NCI-H2196 (cell line): Measurements from ENCODE around the gene CBR1.
A peak's percentile ranks its signal among the peaks of the same experiment; 100 is the strongest.

Experiments used
- DNase-seq: peaks from one replicate; lab custom pipeline; 2025; ENCODE audit not compliant: unreplicated experiment; lab: John Stamatoyannopoulos, UW

CBR1 gene

DNA sequence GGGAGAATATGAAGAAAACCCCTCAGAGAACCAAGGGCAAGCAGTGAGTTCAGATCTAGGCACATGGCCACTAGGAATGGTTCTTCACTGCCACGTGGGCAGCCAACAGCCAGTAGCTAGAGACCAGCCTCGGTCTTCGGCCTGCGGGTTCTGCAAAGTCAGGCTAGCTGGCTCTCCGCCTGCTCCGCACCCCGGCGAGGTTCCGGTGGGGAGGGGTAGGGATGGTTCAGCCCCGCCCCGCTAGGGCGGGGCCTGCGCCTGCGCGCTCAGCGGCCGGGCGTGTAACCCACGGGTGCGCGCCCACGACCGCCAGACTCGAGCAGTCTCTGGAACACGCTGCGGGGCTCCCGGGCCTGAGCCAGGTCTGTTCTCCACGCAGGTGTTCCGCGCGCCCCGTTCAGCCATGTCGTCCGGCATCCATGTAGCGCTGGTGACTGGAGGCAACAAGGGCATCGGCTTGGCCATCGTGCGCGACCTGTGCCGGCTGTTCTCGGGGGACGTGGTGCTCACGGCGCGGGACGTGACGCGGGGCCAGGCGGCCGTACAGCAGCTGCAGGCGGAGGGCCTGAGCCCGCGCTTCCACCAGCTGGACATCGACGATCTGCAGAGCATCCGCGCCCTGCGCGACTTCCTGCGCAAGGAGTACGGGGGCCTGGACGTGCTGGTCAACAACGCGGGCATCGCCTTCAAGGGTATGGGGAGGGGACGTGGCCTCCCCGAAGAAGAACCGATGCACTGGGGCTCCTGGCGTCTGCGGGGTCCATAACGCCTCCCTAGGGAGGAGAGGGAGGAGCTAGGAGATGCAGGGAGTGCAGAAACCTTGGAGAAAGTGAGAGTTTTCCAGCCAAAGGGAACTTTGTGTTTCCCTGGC lies at the start of gene CBR1:
Gene CBR1 (plus strand): TSS at position 312 of the 871 bp plus-strand sequence. CDS start 92 bp downstream, at position 404.
- DNase-seq: peak; percentile 92

GRCh38 chr21:36021251-36021837 lies 48.5 kb upstream of the CBR1 start:
- no peak for DNase-seq

DNA sequence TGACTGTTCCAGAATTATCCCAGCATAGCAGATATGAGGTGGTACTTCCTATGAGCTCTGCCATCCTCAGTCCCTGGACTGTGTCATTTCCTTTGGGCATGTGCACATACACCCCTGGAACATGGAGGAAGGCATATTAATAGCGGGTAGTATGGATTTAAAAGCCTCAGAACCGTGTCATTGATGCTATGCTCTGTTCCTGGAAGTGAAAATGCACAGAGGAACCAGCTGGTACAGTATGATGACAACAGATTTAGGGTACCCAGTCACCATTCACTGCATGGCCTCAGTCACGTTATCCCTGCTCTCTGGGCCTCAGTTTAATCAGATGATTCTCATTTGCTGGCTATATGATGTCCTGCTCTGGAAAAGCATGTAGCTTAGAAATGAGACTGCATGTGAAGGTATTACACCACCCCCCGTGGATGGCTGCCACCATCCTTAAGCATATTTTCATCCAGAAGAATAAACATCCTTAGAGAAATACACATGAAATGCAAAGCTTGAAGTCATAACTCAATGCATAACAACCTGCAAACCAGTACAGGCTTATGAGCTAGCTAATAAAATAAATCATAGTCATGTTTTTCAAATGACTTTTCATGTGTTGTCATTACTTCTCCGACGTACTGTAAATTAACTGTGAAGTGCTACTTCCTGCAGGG lies 47.3 kb upstream of the CBR1 start:
- no peak for DNase-seq

DNA sequence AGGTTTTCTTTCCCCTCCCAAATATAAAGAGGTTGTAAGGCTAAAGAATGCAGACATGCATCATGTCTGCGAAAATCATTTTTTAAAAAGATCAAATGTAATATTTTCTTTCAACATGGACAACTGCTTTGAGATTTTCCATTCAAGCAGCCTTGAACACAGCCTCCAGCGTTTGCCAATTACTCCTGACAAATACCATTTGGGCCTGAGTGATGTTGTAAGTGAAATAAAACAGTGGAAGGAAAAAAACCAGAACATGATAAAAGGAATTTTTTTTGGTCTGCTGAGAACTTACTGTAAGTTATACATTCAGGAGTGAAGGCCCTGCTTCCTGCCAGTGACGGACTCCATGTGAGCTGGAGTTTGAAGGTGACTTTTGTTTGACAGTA lies 46.7 kb upstream of the CBR1 start:
- DNase-seq: no peak

DNA sequence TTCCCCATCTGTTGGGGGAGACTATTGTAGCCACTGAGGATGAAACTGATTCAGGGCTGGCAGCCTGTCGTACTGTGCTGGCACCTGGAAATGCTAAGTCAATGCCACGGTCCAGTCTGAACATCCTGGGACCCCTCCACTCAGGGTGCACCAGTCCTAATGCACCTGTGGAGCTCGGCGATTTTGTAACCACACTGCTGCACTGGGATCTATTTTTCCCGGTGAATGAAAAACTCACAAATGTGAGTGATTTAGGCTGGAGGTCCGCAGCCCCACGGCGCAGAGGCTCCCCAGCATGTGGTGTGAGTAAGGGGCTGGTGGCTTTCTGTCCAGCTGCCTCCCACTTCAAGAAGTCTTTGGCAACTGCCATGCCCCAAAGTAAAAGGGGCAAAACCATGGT lies 45.0 kb upstream of the CBR1 start:
- no peak for DNase-seq

- DNase-seq: no peak
These were observed 42.5 kb upstream of the CBR1 start for GRCh38 chr21:36027347-36027746.

GRCh38 chr21:36028127-36029069 lies 41.4 kb upstream of the CBR1 start:
- peak; percentile 81 for DNase-seq

GRCh38 chr21:36029309-36029708 lies 40.5 kb upstream of the CBR1 start:
- no peak for DNase-seq

- DNase-seq: no peak
These were observed 39.1 kb upstream of the CBR1 start for GRCh38 chr21:36030581-36031189.

- DNase-seq: no peak
These were observed 37.0 kb upstream of the CBR1 start for GRCh38 chr21:36032647-36033406.

GRCh38 chr21:36034211-36034913 lies 35.5 kb upstream of the CBR1 start:
- no peak for DNase-seq

GRCh38 chr21:36035381-36035791 lies 34.4 kb upstream of the CBR1 start:
- DNase-seq: no peak

DNA sequence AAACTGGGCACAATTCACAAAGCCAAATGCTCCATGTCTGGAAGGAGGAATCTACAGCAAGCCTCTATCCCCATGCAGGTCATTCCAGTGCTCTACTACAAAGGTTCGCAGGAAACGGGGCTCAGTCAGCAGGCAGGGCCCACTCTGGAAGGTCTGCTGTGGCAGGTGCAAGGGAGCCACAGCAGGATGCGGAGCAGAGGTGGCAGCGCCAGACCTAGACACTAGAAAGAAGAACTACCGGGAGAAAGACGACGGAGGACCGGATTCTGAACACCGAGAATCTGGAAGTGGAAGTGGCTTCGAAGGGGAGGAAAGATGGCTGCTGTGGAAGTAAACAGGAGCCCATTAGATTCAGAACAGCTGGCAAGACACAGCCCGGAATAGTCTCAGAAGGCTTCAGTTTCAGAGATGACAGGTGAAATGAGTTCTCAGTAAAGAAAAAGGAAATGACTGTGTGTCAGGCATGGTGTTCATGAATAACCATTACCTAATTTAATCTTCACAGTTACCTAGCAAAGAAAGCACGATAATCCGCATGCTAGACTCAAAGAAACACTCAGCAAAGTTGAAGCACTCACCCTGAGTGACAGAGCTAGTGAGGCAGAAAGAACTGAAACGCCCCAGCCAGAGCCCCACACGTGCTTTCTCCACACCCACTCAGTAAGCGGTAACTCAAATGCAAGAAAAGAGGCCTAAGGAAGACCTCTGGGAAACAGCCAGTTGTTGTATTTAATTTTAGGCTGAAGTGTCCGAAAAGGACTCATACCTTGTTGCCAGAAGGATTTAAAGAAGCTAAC lies 30.9 kb upstream of the CBR1 start:
- DNase-seq: no peak

- DNase-seq: no peak
These were observed 30.0 kb upstream of the CBR1 start for GRCh38 chr21:36039861-36040260.

DNA sequence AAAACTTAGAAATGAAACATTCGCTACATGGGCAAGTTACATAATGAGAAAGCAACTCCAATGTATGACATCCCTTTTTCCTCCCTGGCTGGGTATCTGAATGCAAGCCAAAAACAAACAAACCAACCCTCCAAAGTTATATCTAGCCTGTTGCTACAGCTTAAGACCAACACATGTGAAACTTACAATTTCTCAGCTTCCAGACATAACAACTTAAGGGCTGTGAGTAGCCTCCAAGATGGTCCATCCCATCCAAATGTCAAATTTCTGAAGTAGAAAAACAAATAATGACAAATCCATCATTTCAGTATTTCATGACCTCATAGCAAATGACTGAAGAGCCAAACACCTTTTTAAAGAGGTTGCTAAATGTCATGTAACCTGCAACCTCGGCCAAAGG lies 29.4 kb upstream of the CBR1 start:
- no peak for DNase-seq

DNA sequence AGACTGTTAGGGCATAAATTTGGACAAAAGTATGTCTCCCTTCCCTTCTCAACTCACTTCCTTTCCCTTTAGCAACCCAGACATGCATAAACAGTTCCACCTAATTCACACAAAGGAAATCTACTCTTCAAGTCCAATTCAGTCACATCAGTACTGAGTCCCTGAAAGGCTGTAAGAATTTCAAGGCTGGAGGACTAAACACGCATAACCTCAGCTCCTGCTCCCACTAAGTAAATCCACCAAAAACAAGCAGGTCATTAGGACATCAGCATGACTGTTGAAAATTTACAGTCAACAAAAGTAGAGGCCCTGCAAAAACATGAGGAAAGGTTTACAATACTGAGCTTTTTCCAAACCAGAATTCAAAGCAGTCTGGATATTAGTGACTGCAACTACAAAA lies 27.9 kb upstream of the CBR1 start:
- no peak for DNase-seq

- DNase-seq: no peak
These were observed 25.8 kb upstream of the CBR1 start for GRCh38 chr21:36044056-36044455.

GRCh38 chr21:36045993-36046392 lies 23.8 kb upstream of the CBR1 start:
- no peak for DNase-seq
